Measurements from ENCODE around the gene PCNX1. TPM values are rescaled to one million over a fixed set of nuclear protein-coding genes. Genes with fewer than 3 reads are reported as not detected.

The PCNX1 gene
- total and polyA plus RNA-seq, 5 donors from 2014 or later, result 16.4 to 202 (median 21.1) TPM

- peaks cover 86% of the 10 kb centered on the region for H3K36me3 ChIP-seq (ENCODE audit: control insufficient read depth, insufficient read depth, low read length)
- Mint-ChIP-seq H3K27ac (no peak overlapping the region), H3K4me3 (no peak overlapping the region), H3K36me3 (peaks cover 35% of the 10 kb centered on the region), H3K9me3 (no peaks in the 10 kb centered on the region), H3K27me3 (no peaks in the 10 kb centered on the region), H3K4me1 (peaks cover 12 to 26% (median 18%) of the 10 kb centered on the region in 4 donors)
- ATAC-seq (ENCODE audit: low read depth in 2 of 2), result no peak
- no peaks in the 10 kb centered on the region for H3K27me3 ChIP-seq (ENCODE audit: control insufficient read depth, insufficient read depth, low read length)
- no peaks in the 10 kb centered on the region for H3K4me1 ChIP-seq (ENCODE audit: control insufficient read depth, insufficient read depth, low read length, poor library complexity, severe bottlenecking)
- H3K9me3 ChIP-seq (ENCODE audit: control insufficient read depth in 2 of 2, low read length in 2 of 2), result no peaks in the 10 kb centered on the region
- no peak overlapping the region for H3K4me3 ChIP-seq (ENCODE audit: low read depth, low read length)
- H3K27ac ChIP-seq (ENCODE audit: insufficient read depth, low read length, poor library complexity, severe bottlenecking), result no peak overlapping the region
- DNase-seq, result no peak
These were observed 142.3 kb downstream of the PCNX1 start for GRCh38 chr14:71049435-71050133.

- H3K27ac ChIP-seq (ENCODE audit: insufficient read depth, low read length, poor library complexity, severe bottlenecking), result no peak overlapping the region
- Mint-ChIP-seq H3K4me3 (no peak overlapping the region), H3K27me3 (no peaks in the 10 kb centered on the region), H3K4me1 (peaks cover 7 to 24% (median 17%) of the 10 kb centered on the region in 4 donors), H3K27ac (no peak overlapping the region), H3K36me3 (peaks cover 35% of the 10 kb centered on the region), H3K9me3 (no peaks in the 10 kb centered on the region)
- no peak overlapping the region for H3K4me3 ChIP-seq (ENCODE audit: low read depth, low read length)
- peak in 2 of 3 donors; percentile 16 to 31 for DNase-seq
- H3K9me3 ChIP-seq (ENCODE audit: control insufficient read depth in 2 of 2, low read length in 2 of 2), result no peaks in the 10 kb centered on the region
- ATAC-seq (ENCODE audit: low read depth in 2 of 2), result no peak
- H3K4me1 ChIP-seq (ENCODE audit: control insufficient read depth, insufficient read depth, low read length, poor library complexity, severe bottlenecking), result no peaks in the 10 kb centered on the region
- no peaks in the 10 kb centered on the region for H3K27me3 ChIP-seq (ENCODE audit: control insufficient read depth, insufficient read depth, low read length)
- H3K36me3 ChIP-seq (ENCODE audit: control insufficient read depth, insufficient read depth, low read length), result peaks cover 85% of the 10 kb centered on the region
These were observed 143.1 kb downstream of the PCNX1 start for GRCh38 chr14:71050227-71050823.

GRCh38 chr14:71054706-71055105 lies 147.4 kb downstream of the PCNX1 start:
- no peak overlapping the region for H3K4me3 ChIP-seq (ENCODE audit: low read depth, low read length)
- H3K27ac Mint-ChIP-seq, result no peak overlapping the region
- H3K9me3 Mint-ChIP-seq, result no peaks in the 10 kb centered on the region
- H3K27me3 Mint-ChIP-seq, result no peaks in the 10 kb centered on the region
- H3K27me3 ChIP-seq (ENCODE audit: control insufficient read depth, insufficient read depth, low read length), result no peaks in the 10 kb centered on the region
- H3K4me3 Mint-ChIP-seq, result no peak overlapping the region
- DNase-seq (no peak), ATAC-seq (ENCODE audit: low read depth in 2 of 2) (no peak)
- no peaks in the 10 kb centered on the region for H3K9me3 ChIP-seq (ENCODE audit: control insufficient read depth in 2 of 2, low read length in 2 of 2)
- H3K4me1 Mint-ChIP-seq, result peaks cover 4 to 9% (median 7%) of the 10 kb centered on the region in 4 donors
- no peaks in the 10 kb centered on the region for H3K4me1 ChIP-seq (ENCODE audit: control insufficient read depth, insufficient read depth, low read length, poor library complexity, severe bottlenecking)
- peaks cover 42% of the 10 kb centered on the region for H3K36me3 Mint-ChIP-seq
- H3K27ac ChIP-seq (ENCODE audit: insufficient read depth, low read length, poor library complexity, severe bottlenecking), result no peak overlapping the region
- peaks cover 93% of the 10 kb centered on the region for H3K36me3 ChIP-seq (ENCODE audit: control insufficient read depth, insufficient read depth, low read length)

GRCh38 chr14:71056168-71056567 lies 148.9 kb downstream of the PCNX1 start:
- ATAC-seq (ENCODE audit: low read depth in 2 of 2) (no peak), DNase-seq (no peak)
- Histone ChIP-seq H3K4me3 (ENCODE audit: low read depth, low read length) (no peak overlapping the region), H3K9me3 (ENCODE audit: control insufficient read depth in 2 of 2, low read length in 2 of 2) (no peaks in the 10 kb centered on the region), H3K27ac (ENCODE audit: insufficient read depth, low read length, poor library complexity, severe bottlenecking) (no peak overlapping the region), H3K36me3 (ENCODE audit: control insufficient read depth, insufficient read depth, low read length) (peaks cover 95% of the 10 kb centered on the region), H3K4me1 (ENCODE audit: control insufficient read depth, insufficient read depth, low read length, poor library complexity, severe bottlenecking) (no peaks in the 10 kb centered on the region), H3K27me3 (ENCODE audit: control insufficient read depth, insufficient read depth, low read length) (no peaks in the 10 kb centered on the region)
- Mint-ChIP-seq H3K4me1 (peaks cover 4 to 13% (median 6%) of the 10 kb centered on the region in 4 donors), H3K27me3 (no peaks in the 10 kb centered on the region), H3K9me3 (no peaks in the 10 kb centered on the region), H3K4me3 (no peak overlapping the region), H3K36me3 (peaks cover 55% of the 10 kb centered on the region), H3K27ac (no peak overlapping the region)

GRCh38 chr14:71060274-71060673 lies 153.0 kb downstream of the PCNX1 start:
- Mint-ChIP-seq H3K9me3 (peaks cover 0 to 3% (median 1%) of the 10 kb centered on the region in 7 donors), H3K36me3 (peaks cover 66% of the 10 kb centered on the region), H3K27ac (peak overlapping the region in 2 of 3 donors; percentile 16 to 52), H3K4me3 (no peak overlapping the region), H3K4me1 (peaks cover 7 to 24% (median 14%) of the 10 kb centered on the region in 4 donors), H3K27me3 (no peaks in the 10 kb centered on the region)
- no peak overlapping the region for H3K4me3 ChIP-seq (ENCODE audit: low read depth, low read length)
- H3K9me3 ChIP-seq (ENCODE audit: control insufficient read depth in 2 of 2, low read length in 2 of 2), result no peaks in the 10 kb centered on the region
- ATAC-seq (ENCODE audit: low read depth in 2 of 2) (no peak), DNase-seq (no peak)
- no peak overlapping the region for H3K27ac ChIP-seq (ENCODE audit: insufficient read depth, low read length, poor library complexity, severe bottlenecking)
- H3K36me3 ChIP-seq (ENCODE audit: control insufficient read depth, insufficient read depth, low read length), result peaks cover 91% of the 10 kb centered on the region
- H3K27me3 ChIP-seq (ENCODE audit: control insufficient read depth, insufficient read depth, low read length), result no peaks in the 10 kb centered on the region
- no peaks in the 10 kb centered on the region for H3K4me1 ChIP-seq (ENCODE audit: control insufficient read depth, insufficient read depth, low read length, poor library complexity, severe bottlenecking)

- Histone ChIP-seq H3K4me1 (ENCODE audit: control insufficient read depth, insufficient read depth, low read length, poor library complexity, severe bottlenecking) (no peaks in the 10 kb centered on the region), H3K9me3 (ENCODE audit: control insufficient read depth in 2 of 2, low read length in 2 of 2) (no peaks in the 10 kb centered on the region), H3K36me3 (ENCODE audit: control insufficient read depth, insufficient read depth, low read length) (peaks cover 89% of the 10 kb centered on the region), H3K27me3 (ENCODE audit: control insufficient read depth, insufficient read depth, low read length) (no peaks in the 10 kb centered on the region), H3K4me3 (ENCODE audit: low read depth, low read length) (no peak overlapping the region), H3K27ac (ENCODE audit: insufficient read depth, low read length, poor library complexity, severe bottlenecking) (no peak overlapping the region)
- Mint-ChIP-seq H3K27me3 (no peaks in the 10 kb centered on the region), H3K27ac (peak overlapping the region in 1 of 3 donors; percentile 16), H3K9me3 (peaks cover 0 to 7% (median 1%) of the 10 kb centered on the region in 7 donors), H3K36me3 (peaks cover 72% of the 10 kb centered on the region), H3K4me3 (no peak overlapping the region), H3K4me1 (peaks cover 12 to 26% (median 17%) of the 10 kb centered on the region in 4 donors)
- no peak for DNase-seq
- ATAC-seq (ENCODE audit: low read depth in 2 of 2), result no peak
These were observed 153.7 kb downstream of the PCNX1 start for GRCh38 chr14:71060825-71061455.

- peaks cover 0 to 7% (median 1%) of the 10 kb centered on the region in 7 donors for H3K9me3 Mint-ChIP-seq
- H3K27me3 Mint-ChIP-seq, result no peaks in the 10 kb centered on the region
- DNase-seq (no peak), ATAC-seq (ENCODE audit: low read depth in 2 of 2) (no peak)
- H3K4me3 Mint-ChIP-seq, result peak overlapping the region in 1 of 4 donors; percentile 61
- H3K27ac Mint-ChIP-seq, result peak overlapping the region in 2 of 3 donors; percentile 37 to 94
- peaks cover 12 to 32% (median 20%) of the 10 kb centered on the region in 4 donors for H3K4me1 Mint-ChIP-seq
- Histone ChIP-seq H3K4me3 (ENCODE audit: low read depth, low read length) (no peak overlapping the region), H3K9me3 (ENCODE audit: control insufficient read depth in 2 of 2, low read length in 2 of 2) (no peaks in the 10 kb centered on the region), H3K27me3 (ENCODE audit: control insufficient read depth, insufficient read depth, low read length) (no peaks in the 10 kb centered on the region), H3K4me1 (ENCODE audit: control insufficient read depth, insufficient read depth, low read length, poor library complexity, severe bottlenecking) (no peaks in the 10 kb centered on the region), H3K27ac (ENCODE audit: insufficient read depth, low read length, poor library complexity, severe bottlenecking) (no peak overlapping the region), H3K36me3 (ENCODE audit: control insufficient read depth, insufficient read depth, low read length) (peaks cover 84% of the 10 kb centered on the region)
- peaks cover 78% of the 10 kb centered on the region for H3K36me3 Mint-ChIP-seq
These were observed 154.2 kb downstream of the PCNX1 start for GRCh38 chr14:71061458-71061857.

Data from CD4-positive, CD25-positive, alpha-beta regulatory T cell (primary cell).